CD14-positive monocyte (primary cell): ENCODE data around the gene ARHGEF11. TPM values are rescaled to one million over a fixed set of nuclear protein-coding genes. Genes with fewer than 3 reads are reported as not detected.

ENCODE experiments used
- DNase-seq, 3 donors: peaks; one replicate each; pipeline ENCODE4 v3.0.0-alpha.2; 2011 to 2022
- H2AFZ ChIP-seq: 2 replicates; pipeline ENCODE4 v1.6.0; 2012; ENCODE audit warnings: mild to moderate bottlenecking, low read depth, low read length, inconsistent platforms; ENCODE audit not compliant: insufficient read depth, poor library complexity, severe bottlenecking
- H3K27ac ChIP-seq, 2 donors: 1 replicate in 1 of 2; 2 replicates in 1 of 2; pipeline ENCODE4 v1.5.1; 2012 to 2013; ENCODE audit warnings: low read length in 2 of 2, control low read depth in 1 of 2, inconsistent platforms in 1 of 2, low read depth in 1 of 2, mild to moderate bottlenecking in 1 of 2
- H3K27me3 ChIP-seq, 2 donors: one replicate each; pipeline versions ENCODE4 v1.6.0 to v1.6.1; 2011 to 2013; ENCODE audit warnings: low read length in 2 of 2; ENCODE audit not compliant: control insufficient read depth in 2 of 2, insufficient read depth in 2 of 2
- H3K36me3 ChIP-seq, 2 donors: replicated peaks in 1 of 2; 1 replicate in 1 of 2; 2 replicates in 1 of 2; pipeline versions ENCODE4 v1.5.1 to v1.6.1; 2012 to 2013; ENCODE audit warnings: low read length in 2 of 2, control low read depth in 1 of 2, inconsistent platforms in 1 of 2, mild to moderate bottlenecking in 1 of 2; ENCODE audit not compliant: insufficient read depth in 2 of 2, control insufficient read depth in 1 of 2
- H3K4me1 ChIP-seq, 2 donors: 1 replicate in 1 of 2; 2 replicates in 1 of 2; pipeline versions ENCODE4 v1.5.1 to v1.6.1; 2012 to 2013; ENCODE audit warnings: low read length in 2 of 2, control low read depth in 1 of 2, inconsistent platforms in 1 of 2, mild to moderate bottlenecking in 1 of 2, moderate library complexity in 1 of 2; ENCODE audit not compliant: insufficient read depth in 2 of 2, control insufficient read depth in 1 of 2
- H3K4me2 ChIP-seq: replicated peaks from 2 replicates; pipeline ENCODE3; 2012; ENCODE audit warnings: low read length, moderate library complexity, mild to moderate bottlenecking; ENCODE audit not compliant: poor library complexity, severe bottlenecking; ENCODE audit errors: extremely low read depth
- H3K4me3 ChIP-seq, 3 experiments: fragments of 200-600 bp in 1 of 3; sonication (generic) in 1 of 3; replicated peaks in 1 of 3; 1 replicate in 2 of 3; 2 replicates in 1 of 3; pipeline ENCODE4 v1.5.1; 2011 to 2013; ENCODE audit warnings: low read length in 3 of 3, mild to moderate bottlenecking in 3 of 3, control low read depth in 2 of 3, low read depth in 2 of 3, inconsistent platforms in 1 of 3, moderate library complexity in 1 of 3
- H3K79me2 ChIP-seq: 2 replicates; pipeline ENCODE4 v1.6.0; 2012; ENCODE audit warnings: mild to moderate bottlenecking, control low read depth, inconsistent platforms, low read length, moderate library complexity; ENCODE audit not compliant: insufficient read depth
- H3K9ac ChIP-seq: 2 replicates; pipeline ENCODE4 v1.6.0; 2017; ENCODE audit warnings: low read length, mild to moderate bottlenecking; ENCODE audit not compliant: insufficient read depth, poor library complexity, severe bottlenecking
- H3K9me3 ChIP-seq, 2 donors: replicated peaks in 1 of 2; 1 replicate in 1 of 2; 2 replicates in 1 of 2; pipeline versions ENCODE4 v1.5.1 to v1.6.1; 2012 to 2013; ENCODE audit warnings: low read length in 2 of 2, control low read depth in 1 of 2; ENCODE audit not compliant: control insufficient read depth in 1 of 2, insufficient read depth in 1 of 2
- H4K20me1 ChIP-seq: 2 replicates; pipeline ENCODE4 v1.6.0; 2012; ENCODE audit warnings: mild to moderate bottlenecking, low read length, control low read depth, moderate library complexity; ENCODE audit not compliant: insufficient read depth
- H3K27ac Mint-ChIP-seq, 7 donors: one replicate each; pipeline ENCODE4 v1.8.0; 2020; ENCODE audit warnings: mild to moderate bottlenecking in 7 of 7, mixed read lengths in 7 of 7, moderate library complexity in 6 of 7, inconsistent platforms in 2 of 7
- H3K27me3 Mint-ChIP-seq, 3 donors: one replicate each; pipeline ENCODE4 v1.8.0; 2021 to 2022; ENCODE audit warnings: low read depth in 3 of 3, mild to moderate bottlenecking in 3 of 3, mixed read lengths in 3 of 3, moderate library complexity in 3 of 3, inconsistent platforms in 1 of 3
- H3K36me3 Mint-ChIP-seq, 2 donors: one replicate each; pipeline ENCODE4 v1.8.0; 2020; ENCODE audit warnings: mixed read lengths in 2 of 2, inconsistent platforms in 1 of 2, mild to moderate bottlenecking in 1 of 2
- H3K4me1 Mint-ChIP-seq: one replicate; pipeline ENCODE4 v1.8.0; 2020; ENCODE audit warnings: mild to moderate bottlenecking, mixed read lengths
- H3K4me3 Mint-ChIP-seq, 2 donors: one replicate each; pipeline ENCODE4 v1.8.0; 2020; ENCODE audit warnings: mild to moderate bottlenecking in 2 of 2, mixed read lengths in 2 of 2, moderate library complexity in 1 of 2
- H3K9me3 Mint-ChIP-seq, 7 donors: one replicate each; pipeline ENCODE4 v1.8.0; 2020 to 2022; ENCODE audit warnings: mixed read lengths in 7 of 7, mild to moderate bottlenecking in 6 of 7, moderate library complexity in 6 of 7, inconsistent platforms in 2 of 7
- CTCF ChIP-seq: fragments of 200-600 bp; IDR thresholded peaks from one replicate; pipeline ENCODE4 v1.8.0; 2022; ENCODE audit warnings: antibody characterized with exemption, mild to moderate bottlenecking
- WGBS: methylation state at CpG from one replicate; pipeline ENCODE4 v1.1.5; 2013; ENCODE audit warnings: missing lambda C conversion rate; ENCODE audit not compliant: insufficient coverage; 5-methylcytosine and 5-hydroxymethylcytosine counted together
- intact Hi-C, 2 donors: fragments of 100-400 bp; cut with micrococcal nuclease; formaldehyde crosslinking; loops; one replicate each; pipeline versions ENCODE4 v1.15.0 to v1.15.1; 2023
- polyA plus RNA-seq, 3 donors: library from polyadenylated mRNA; depleted of rRNA in 1 of 3; unstranded in 2 of 3; stranded (reverse) in 1 of 3; fragments of 300-500 nt in 2 of 3; fragments of >200 nt in 1 of 3; fragmentation: Illumina TruSeq in 2 of 3; gene quantifications; 1 replicate in 2 of 3; 2 replicates in 1 of 3; pipeline ENCODE4 v1.2.3, GENCODE V29; 2012 to 2021

ARHGEF11 gene
- polyA plus RNA-seq, 3 donors = 17.0 to 78.5 (median 17.7) TPM

GRCh38 chr1:156970017-156970416 is 75.5 kb downstream of the ARHGEF11 start:
- WGBS = no CpG with 5 or more reads among the region's 3 CpGs
- no peak for DNase-seq
- Histone ChIP-seq H3K4me1 (no peaks in the 10 kb centered on the region), H3K9ac (no peak overlapping the region), H3K27ac (no peak overlapping the region), H3K36me3 (peaks cover 66 to 100% of the 10 kb centered on the region in 2 donors), H4K20me1 (no peaks in the 10 kb centered on the region), H3K27me3 (no peaks in the 10 kb centered on the region), H3K79me2 (no peaks in the 10 kb centered on the region), H2AFZ (no peak overlapping the region), H3K9me3 (no peaks in the 10 kb centered on the region), H3K4me2 (no peak overlapping the region), H3K4me3 (no peak overlapping the region)
- peaks cover 86 to 89% of the 10 kb centered on the region in 2 donors for H3K36me3 Mint-ChIP-seq
- no peaks in the 10 kb centered on the region for H3K9me3 Mint-ChIP-seq
- no peak overlapping the region for H3K4me3 Mint-ChIP-seq
- peaks cover 0 to 2% (median 0%) of the 10 kb centered on the region in 3 donors for H3K27me3 Mint-ChIP-seq
- peaks cover 2% of the 10 kb centered on the region for H3K4me1 Mint-ChIP-seq
- no peak overlapping the region for H3K27ac Mint-ChIP-seq
- intact Hi-C loops = no loop called here
- no peak for TF ChIP-seq CTCF

GRCh38 chr1:156969496-156969895 is 76.0 kb downstream of the ARHGEF11 start:
- intact Hi-C loops = no loop called here
- no peaks in the 10 kb centered on the region for H3K79me2 ChIP-seq
- no peaks in the 10 kb centered on the region for H3K9me3 Mint-ChIP-seq

More at GRCh38 chr1:156969496-156969895, 76.0 kb downstream of the ARHGEF11 start:
- no peak overlapping the region for H3K27ac ChIP-seq
- H3K4me2 ChIP-seq = no peak overlapping the region
- peaks cover 61 to 98% of the 10 kb centered on the region in 2 donors for H3K36me3 ChIP-seq
- H2AFZ ChIP-seq = no peak overlapping the region
- Mint-ChIP-seq H3K36me3 (peaks cover 81 to 86% of the 10 kb centered on the region in 2 donors), H3K27me3 (peaks cover 0 to 2% (median 0%) of the 10 kb centered on the region in 3 donors), H3K4me3 (no peak overlapping the region), H3K4me1 (peaks cover 4% of the 10 kb centered on the region), H3K27ac (no peak overlapping the region)
- H4K20me1 ChIP-seq = no peaks in the 10 kb centered on the region
- no peak overlapping the region for H3K4me3 ChIP-seq
- no peak for TF ChIP-seq CTCF
- 100% methylated on average over 3 of the region's 3 CpGs for WGBS
- no peak overlapping the region for H3K9ac ChIP-seq
- DNase-seq = no peak
- peaks cover 2% of the 10 kb centered on the region in 2 donors for H3K4me1 ChIP-seq
- no peaks in the 10 kb centered on the region for H3K9me3 ChIP-seq
- H3K27me3 ChIP-seq = no peaks in the 10 kb centered on the region
